Uterus (tissue), 4 donors: ENCODE results near the gene HDLBP. TPM values are rescaled to one million over a fixed set of nuclear protein-coding genes. Genes with fewer than 3 reads are reported as not detected.

Source experiments
- DNase-seq, 2 donors: peaks; one replicate each; pipeline ENCODE4 v3.0.0-alpha.2; 2019 to 2020
- H3K27ac ChIP-seq, 2 donors: fragments of 200-600 bp; sonication (generic); 1 replicate in 1 of 2; 2 replicates in 1 of 2; pipeline ENCODE4 v1.5.1; 2016 to 2018
- H3K27me3 ChIP-seq, 2 donors: fragments of 200-600 bp; sonication (generic); one replicate each; pipeline ENCODE4 v1.5.1; 2018 to 2019; ENCODE audit warnings: control low read depth in 1 of 2
- H3K36me3 ChIP-seq, 2 donors: fragments of 200-600 bp; sonication (generic); one replicate each; pipeline ENCODE4 v1.5.1; 2019; ENCODE audit warnings: control low read depth in 1 of 2
- H3K4me1 ChIP-seq, 2 donors: fragments of 200-600 bp; sonication (generic); one replicate each; pipeline ENCODE4 v1.5.1; 2018 to 2019; ENCODE audit warnings: control low read depth in 1 of 2
- H3K4me3 ChIP-seq, 2 donors: fragments of 200-600 bp; sonication (generic); 1 replicate in 1 of 2; 2 replicates in 1 of 2; pipeline ENCODE4 v1.5.1; 2018 to 2019; ENCODE audit warnings: mild to moderate bottlenecking in 1 of 2
- H3K9me3 ChIP-seq, 2 donors: fragments of 200-600 bp; sonication (generic); one replicate each; pipeline ENCODE4 v1.5.1; 2019; ENCODE audit warnings: control low read depth in 1 of 2
- POLR2A ChIP-seq, 2 donors: fragments of 450-650 bp; IDR thresholded peaks; one replicate each; pipeline ENCODE4 v1.6.1; 2016; ENCODE audit warnings: antibody characterized with exemption in 2 of 2, mild to moderate bottlenecking in 1 of 2, moderate library complexity in 1 of 2
- intact Hi-C: fragments of 100-400 bp; cut with DNase I; formaldehyde crosslinking; loops from one replicate; pipeline ENCODE4 v1.15.1; 2023; ENCODE audit warnings: low total_unique reads
- total RNA-seq, 4 donors: library from RNA; depleted of rRNA in 3 of 4; stranded (reverse); fragments of >200 nt in 3 of 4; gene quantifications; one replicate each; pipeline versions ENCODE4 v1.1.0 to v1.2.4, GENCODE V29; 2014 to 2023
- TF ChIP-seq, protein P1 (sequence below), 4 experiments: fragments of 200-600 bp in 2 of 4; fragments of 450-650 bp in 2 of 4; sonication (generic) in 2 of 4; IDR thresholded peaks; one replicate each; pipeline ENCODE4 v1.5.1; 2016 to 2019; ENCODE audit warnings: antibody characterized with exemption in 4 of 4, mild to moderate bottlenecking in 2 of 4, moderate library complexity in 1 of 4
- donor health status: DM: yes; HTN: yes; CAD: no.

HDLBP gene
- total RNA-seq, 4 donors from 2014 or later: 226 to 1,465 (median 466) TPM

GRCh38 chr2:241203218-241204009, 112.1 kb downstream of the HDLBP start:
- TF ChIP-seq, protein P1, sequence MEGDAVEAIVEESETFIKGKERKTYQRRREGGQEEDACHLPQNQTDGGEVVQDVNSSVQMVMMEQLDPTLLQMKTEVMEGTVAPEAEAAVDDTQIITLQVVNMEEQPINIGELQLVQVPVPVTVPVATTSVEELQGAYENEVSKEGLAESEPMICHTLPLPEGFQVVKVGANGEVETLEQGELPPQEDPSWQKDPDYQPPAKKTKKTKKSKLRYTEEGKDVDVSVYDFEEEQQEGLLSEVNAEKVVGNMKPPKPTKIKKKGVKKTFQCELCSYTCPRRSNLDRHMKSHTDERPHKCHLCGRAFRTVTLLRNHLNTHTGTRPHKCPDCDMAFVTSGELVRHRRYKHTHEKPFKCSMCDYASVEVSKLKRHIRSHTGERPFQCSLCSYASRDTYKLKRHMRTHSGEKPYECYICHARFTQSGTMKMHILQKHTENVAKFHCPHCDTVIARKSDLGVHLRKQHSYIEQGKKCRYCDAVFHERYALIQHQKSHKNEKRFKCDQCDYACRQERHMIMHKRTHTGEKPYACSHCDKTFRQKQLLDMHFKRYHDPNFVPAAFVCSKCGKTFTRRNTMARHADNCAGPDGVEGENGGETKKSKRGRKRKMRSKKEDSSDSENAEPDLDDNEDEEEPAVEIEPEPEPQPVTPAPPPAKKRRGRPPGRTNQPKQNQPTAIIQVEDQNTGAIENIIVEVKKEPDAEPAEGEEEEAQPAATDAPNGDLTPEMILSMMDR (IDR thresholded peaks at IDR 0.05): no peak
- no peak for TF ChIP-seq POLR2A (IDR thresholded peaks at IDR 0.05)
- Histone ChIP-seq H3K27ac (no peak overlapping the region), H3K27me3 (no peaks in the 10 kb centered on the region), H3K36me3 (no peaks in the 10 kb centered on the region), H3K4me1 (no peaks in the 10 kb centered on the region), H3K4me3 (no peak overlapping the region), H3K9me3 (no peaks in the 10 kb centered on the region)
- DNase-seq: no peak
- intact Hi-C loops: no loop called here

DNA sequence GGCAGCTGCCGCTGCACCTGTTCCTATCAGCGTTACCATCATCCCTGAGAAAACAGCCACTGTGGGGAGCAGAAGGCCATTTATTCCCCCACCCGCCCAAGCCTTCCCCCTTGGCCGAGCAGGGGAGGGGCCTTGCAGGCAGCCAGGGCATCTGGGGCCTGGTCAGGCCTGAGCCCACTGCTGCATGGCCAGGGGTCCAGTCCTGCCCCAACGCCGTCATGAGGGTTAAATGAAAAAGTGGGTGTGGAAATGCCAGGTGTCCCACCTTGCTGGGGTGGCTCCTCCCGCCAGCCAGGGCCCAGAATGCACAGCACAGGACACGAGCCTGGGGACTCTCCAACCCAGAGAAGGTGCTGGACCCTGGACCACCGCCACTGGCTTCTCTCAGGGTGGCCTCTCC, 112.8 kb downstream of the HDLBP start:
- Histone ChIP-seq H3K9me3 (no peaks in the 10 kb centered on the region), H3K36me3 (no peaks in the 10 kb centered on the region), H3K27ac (no peak overlapping the region), H3K4me1 (no peaks in the 10 kb centered on the region), H3K27me3 (no peaks in the 10 kb centered on the region), H3K4me3 (no peak overlapping the region)
- no peak for DNase-seq
- TF ChIP-seq, protein P1 (IDR thresholded peaks at IDR 0.05): no peak
- TF ChIP-seq POLR2A (IDR thresholded peaks at IDR 0.05): no peak
- intact Hi-C loops: no loop called here

GRCh38 chr2:241202268-241202585, 113.2 kb downstream of the HDLBP start:
- H3K36me3 ChIP-seq: no peaks in the 10 kb centered on the region
- no peaks in the 10 kb centered on the region for H3K4me1 ChIP-seq
- intact Hi-C loops: no loop called here
- H3K9me3 ChIP-seq: no peaks in the 10 kb centered on the region
- no peaks in the 10 kb centered on the region for H3K27me3 ChIP-seq
- H3K27ac ChIP-seq: no peak overlapping the region
- DNase-seq: no peak
- TF ChIP-seq, protein P1 (IDR thresholded peaks at IDR 0.05): no peak
- TF ChIP-seq POLR2A (IDR thresholded peaks at IDR 0.05): no peak
- no peak overlapping the region for H3K4me3 ChIP-seq

GRCh38 chr2:241201445-241202267, 113.8 kb downstream of the HDLBP start:
- TF ChIP-seq POLR2A (IDR thresholded peaks at IDR 0.05): no peak
- TF ChIP-seq, protein P1 (IDR thresholded peaks at IDR 0.05): no peak
- intact Hi-C loops: no loop called here

DNA sequence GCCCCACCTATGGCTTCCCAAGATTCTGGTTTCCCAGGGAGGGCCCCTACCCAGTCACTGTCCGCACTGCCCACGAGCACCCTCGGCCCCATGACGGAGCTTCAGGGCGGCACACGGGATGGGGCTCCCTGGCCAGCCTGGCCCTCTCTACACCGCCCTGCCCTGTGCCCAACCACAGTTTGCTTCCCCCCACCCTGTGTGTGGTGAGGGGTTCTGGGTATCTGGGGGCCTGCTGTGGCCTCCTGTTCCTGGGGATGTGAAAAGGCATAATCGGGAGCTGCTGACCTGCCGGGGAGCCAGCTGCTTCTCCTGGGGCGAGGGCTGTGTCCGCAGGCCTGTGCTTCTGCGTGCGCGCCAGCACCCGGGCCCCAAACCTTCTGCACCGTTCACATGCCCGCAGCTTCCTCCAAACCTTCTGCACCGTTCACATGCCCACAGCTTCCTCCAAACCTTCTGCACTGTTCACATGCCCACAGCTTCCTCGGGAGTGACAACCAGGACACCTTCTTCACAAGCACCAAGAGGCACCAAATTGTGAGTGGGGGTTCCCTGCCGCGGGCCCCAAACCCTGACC, 114.6 kb downstream of the HDLBP start:
- intact Hi-C loops: no loop called here
- no peak overlapping the region for H3K27ac ChIP-seq
- no peaks in the 10 kb centered on the region for H3K36me3 ChIP-seq
- DNase-seq: no peak
- no peaks in the 10 kb centered on the region for H3K27me3 ChIP-seq
- no peaks in the 10 kb centered on the region for H3K4me1 ChIP-seq
- TF ChIP-seq, protein P1 (IDR thresholded peaks at IDR 0.05): no peak
- no peak for TF ChIP-seq POLR2A (IDR thresholded peaks at IDR 0.05)
- no peaks in the 10 kb centered on the region for H3K9me3 ChIP-seq
- H3K4me3 ChIP-seq: no peak overlapping the region

More at GRCh38 chr2:241201445-241202267, 113.8 kb downstream of the HDLBP start:
- no peaks in the 10 kb centered on the region for H3K36me3 ChIP-seq
- no peaks in the 10 kb centered on the region for H3K4me1 ChIP-seq
- no peak overlapping the region for H3K27ac ChIP-seq
- DNase-seq: no peak
- H3K4me3 ChIP-seq: no peak overlapping the region
- no peaks in the 10 kb centered on the region for H3K9me3 ChIP-seq
- H3K27me3 ChIP-seq: no peaks in the 10 kb centered on the region
